GM19099 (cell line): ENCODE measurements around the gene ZNF79.

Experiments
- POLR2A ChIP-seq: IDR thresholded peaks from 3 replicates; pipeline ENCODE4 v1.6.1; 2011; ENCODE audit warnings: low read depth; ENCODE audit not compliant: insufficient read length; ENCODE audit errors: extremely low read depth

ZNF79 gene

GRCh38 chr9:127423934-127424675 lies at the start of gene ZNF79:
ZNF79 (plus strand) TSS chr9:127424382; CDS start chr9:127424788, 406 bp downstream.
- peak; percentile 75 for TF ChIP-seq POLR2A

- no peak for TF ChIP-seq POLR2A
These were observed 43.7 kb upstream of the ZNF79 start for GRCh38 chr9:127380479-127380878.

GRCh38 chr9:127382541-127382940 lies 41.6 kb upstream of the ZNF79 start:
- TF ChIP-seq POLR2A, result no peak

- no peak for TF ChIP-seq POLR2A
These were observed 40.0 kb upstream of the ZNF79 start for GRCh38 chr9:127384016-127384730.

- no peak for TF ChIP-seq POLR2A
These were observed 39.3 kb upstream of the ZNF79 start for GRCh38 chr9:127384901-127385300.

GRCh38 chr9:127386249-127386648 lies 37.9 kb upstream of the ZNF79 start:
- TF ChIP-seq POLR2A, result no peak

GRCh38 chr9:127386981-127387380 lies 37.2 kb upstream of the ZNF79 start:
- no peak for TF ChIP-seq POLR2A

GRCh38 chr9:127388037-127388855 lies 35.9 kb upstream of the ZNF79 start:
- no peak for TF ChIP-seq POLR2A

- no peak for TF ChIP-seq POLR2A
These were observed 35.3 kb upstream of the ZNF79 start for GRCh38 chr9:127388856-127389238.

- TF ChIP-seq POLR2A, result no peak
These were observed 34.6 kb upstream of the ZNF79 start for GRCh38 chr9:127389381-127390247.

- TF ChIP-seq POLR2A, result no peak
These were observed 34.0 kb upstream of the ZNF79 start for GRCh38 chr9:127390248-127390545.

- no peak for TF ChIP-seq POLR2A
These were observed 33.6 kb upstream of the ZNF79 start for GRCh38 chr9:127390563-127390962.

GRCh38 chr9:127392166-127392565 lies 32.0 kb upstream of the ZNF79 start:
- no peak for TF ChIP-seq POLR2A

- no peak for TF ChIP-seq POLR2A
These were observed 31.2 kb upstream of the ZNF79 start for GRCh38 chr9:127392976-127393375.

- no peak for TF ChIP-seq POLR2A
These were observed 30.5 kb upstream of the ZNF79 start for GRCh38 chr9:127393645-127394044.
